ENCODE data around the gene ZNF516.
"Not testable (repeated sequence)": the region's sequence is repeated elsewhere in the genome, so short reads cannot be mapped to it uniquely, and the experiment has no call there.

ZNF516 gene

GRCh38 chr18:76495006-76495370, at the start of gene ZNF516:
ZNF516 (minus strand) TSS chr18:76495242; CDS start chr18:76443054, 52,188 bp downstream.
- peak in 1 of 2 experiments; percentile 25 for DNase-seq

- DNase-seq = no peak
Measured at GRCh38 chr18:76538846-76539245, 43.8 kb upstream of the ZNF516 start.

GRCh38 chr18:76537621-76538020, 42.6 kb upstream of the ZNF516 start:
- DNase-seq = no peak

- DNase-seq = not testable (repeated sequence)
Measured at GRCh38 chr18:76536593-76536992, 41.6 kb upstream of the ZNF516 start.

GRCh38 chr18:76532875-76533274, 37.8 kb upstream of the ZNF516 start:
- DNase-seq = no peak

- no peak for DNase-seq
Measured at GRCh38 chr18:76530846-76531245, 35.8 kb upstream of the ZNF516 start.

GRCh38 chr18:76530391-76530790, 35.3 kb upstream of the ZNF516 start:
- no peak for DNase-seq

GRCh38 chr18:76529433-76529811, 34.4 kb upstream of the ZNF516 start:
- DNase-seq = no peak

GRCh38 chr18:76528477-76529432, 33.7 kb upstream of the ZNF516 start:
- no peak for DNase-seq

- DNase-seq = no peak
Measured at GRCh38 chr18:76525911-76526310, 30.9 kb upstream of the ZNF516 start.

GRCh38 chr18:76524900-76525698, 30.1 kb upstream of the ZNF516 start:
- DNase-seq = no peak

GRCh38 chr18:76524477-76524876, 29.4 kb upstream of the ZNF516 start:
- DNase-seq = no peak

GRCh38 chr18:76522551-76522950, 27.5 kb upstream of the ZNF516 start:
- DNase-seq = no peak

- no peak for DNase-seq
Measured at GRCh38 chr18:76522122-76522503, 27.1 kb upstream of the ZNF516 start.

- no peak for DNase-seq
Measured at GRCh38 chr18:76521417-76522121, 26.5 kb upstream of the ZNF516 start.

GRCh38 chr18:76518860-76519538, 24.0 kb upstream of the ZNF516 start:
- no peak for DNase-seq

GRCh38 chr18:76518123-76518859, 23.2 kb upstream of the ZNF516 start:
- no peak for DNase-seq

- DNase-seq = no peak
Measured at GRCh38 chr18:76515576-76515975, 20.5 kb upstream of the ZNF516 start.

GRCh38 chr18:76514573-76514972, 19.5 kb upstream of the ZNF516 start:
- DNase-seq = no peak

GRCh38 chr18:76507830-76508385, 12.9 kb upstream of the ZNF516 start:
- no peak for DNase-seq

- no peak for DNase-seq
Measured at GRCh38 chr18:76506974-76507764, 12.1 kb upstream of the ZNF516 start.
